SKM-1 (cell line): ENCODE measurements around the gene EFHC1.

Experiments used
- DNase-seq: peaks from one replicate; lab custom pipeline; 2025; ENCODE audit not compliant: unreplicated experiment; lab: John Stamatoyannopoulos, UW

The EFHC1 gene

GRCh38 chr6:52395969-52396368 lies 24.2 kb upstream of the EFHC1 start:
- DNase-seq: no peak

- peak; percentile 50 for DNase-seq
Measured at GRCh38 chr6:52399511-52400312, 20.4 kb upstream of the EFHC1 start.

GRCh38 chr6:52400313-52401041 lies 19.7 kb upstream of the EFHC1 start:
- DNase-seq: no peak

- no peak for DNase-seq
Measured at GRCh38 chr6:52403086-52403485, 17.1 kb upstream of the EFHC1 start.

- no peak for DNase-seq
Measured at GRCh38 chr6:52403627-52404026, 16.5 kb upstream of the EFHC1 start.

- no peak for DNase-seq
Measured at GRCh38 chr6:52405243-52405642, 14.9 kb upstream of the EFHC1 start.

GRCh38 chr6:52407467-52407866 lies 12.7 kb upstream of the EFHC1 start:
- DNase-seq: peak; percentile 24

- DNase-seq: no peak
Measured at GRCh38 chr6:52409499-52409898, 10.6 kb upstream of the EFHC1 start.

- DNase-seq: no peak
Measured at GRCh38 chr6:52410979-52411378, 9.2 kb upstream of the EFHC1 start.

GRCh38 chr6:52411911-52412310 lies 8.2 kb upstream of the EFHC1 start:
- no peak for DNase-seq

- DNase-seq: no peak
Measured at GRCh38 chr6:52415333-52415732, 4.8 kb upstream of the EFHC1 start.

- DNase-seq: no peak
Measured at GRCh38 chr6:52415917-52416628, 4.1 kb upstream of the EFHC1 start.

- no peak for DNase-seq
Measured at GRCh38 chr6:52416629-52417151, 3.5 kb upstream of the EFHC1 start.

GRCh38 chr6:52417675-52418111 lies 2.4 kb upstream of the EFHC1 start:
- DNase-seq: no peak

GRCh38 chr6:52418606-52419005 lies 1.5 kb upstream of the EFHC1 start:
- no peak for DNase-seq

GRCh38 chr6:52420668-52421358 lies 671 bp downstream of the EFHC1 start:
- no peak for DNase-seq

- no peak for DNase-seq
Measured at GRCh38 chr6:52422156-52422555, 2.0 kb downstream of the EFHC1 start.

- DNase-seq: no peak
Measured at GRCh38 chr6:52423448-52423847, 3.3 kb downstream of the EFHC1 start.

- DNase-seq: no peak
Measured at GRCh38 chr6:52423971-52424381, 3.8 kb downstream of the EFHC1 start.

- no peak for DNase-seq
Measured at GRCh38 chr6:52424513-52424912, 4.4 kb downstream of the EFHC1 start.

- DNase-seq: no peak
Measured at GRCh38 chr6:52426667-52427066, 6.5 kb downstream of the EFHC1 start.
